HG02798 (cell line): ENCODE measurements around the gene SGPP1.
"Not testable (repeated sequence)": the region's sequence is repeated elsewhere in the genome, so short reads cannot be mapped to it uniquely, and the experiment has no call there.

Experiments used
- ATAC-seq: cut with Tn5 transposase; IDR thresholded peaks from one replicate; pipeline ENCODE4 v1.9.1; 2021; ENCODE audit warnings: mild to moderate bottlenecking; ENCODE audit not compliant: unreplicated experiment, poor library complexity

SGPP1 gene

GRCh38 chr14:63642656-63643382 lies 85.0 kb downstream of the SGPP1 start:
- no peak for ATAC-seq

- peak; percentile 65 for ATAC-seq
These were observed 85.6 kb downstream of the SGPP1 start for GRCh38 chr14:63642229-63642611.

GRCh38 chr14:63641473-63642228 lies 86.2 kb downstream of the SGPP1 start, which contains the start of gene WDR89:
TSS of gene WDR89 (minus strand) at chr14:63641871. CDS start at chr14:63599942, 41,929 bp downstream.
- ATAC-seq, result peak; percentile 90

GRCh38 chr14:63638493-63638892 lies 89.4 kb downstream of the SGPP1 start:
- no peak for ATAC-seq

GRCh38 chr14:63636094-63636635 lies 91.7 kb downstream of the SGPP1 start:
- not testable (repeated sequence) for ATAC-seq
